Astrocyte (in vitro differentiated cells and primary cell): ENCODE data around the gene RPL37A. TPM values are rescaled to one million over a fixed set of nuclear protein-coding genes. Genes with fewer than 3 reads are reported as not detected.

Source experiments
- DNase-seq: peaks from one replicate; pipeline ENCODE4 v3.0.0-alpha.2; 2010; ENCODE audit warnings: low read depth
- FAIRE-seq: peaks from 2 replicates; lab custom pipeline; 2011; peaks lifted over from hg19 to GRCh38; lab: Jason Lieb, UNC
- H2AFZ ChIP-seq: 2 replicates; pipeline ENCODE4 v1.6.0; 2012; ENCODE audit warnings: low read depth, low read length, inconsistent platforms
- H3K27ac ChIP-seq: 2 replicates; pipeline ENCODE4 v1.5.1; 2011; ENCODE audit warnings: low read depth, low read length, inconsistent platforms
- H3K27me3 ChIP-seq: 2 replicates; pipeline ENCODE4 v1.6.0; 2011; ENCODE audit warnings: low read length, inconsistent platforms; ENCODE audit not compliant: insufficient read depth
- H3K36me3 ChIP-seq: 2 replicates; pipeline ENCODE4 v1.5.1; 2011; ENCODE audit warnings: low read length, inconsistent platforms; ENCODE audit not compliant: insufficient read depth
- H3K4me1 ChIP-seq: 2 replicates; pipeline ENCODE4 v1.5.1; 2011; ENCODE audit warnings: low read length, inconsistent platforms; ENCODE audit not compliant: insufficient read depth
- H3K4me2 ChIP-seq: 2 replicates; pipeline ENCODE4 v1.6.0; 2012; ENCODE audit warnings: low read length, inconsistent platforms
- H3K4me3 ChIP-seq: 2 replicates; pipeline ENCODE4 v1.5.1; 2011; ENCODE audit warnings: low read depth, mild to moderate bottlenecking, low read length, inconsistent platforms; ENCODE audit not compliant: insufficient read depth
- H3K79me2 ChIP-seq: 2 replicates; pipeline ENCODE4 v1.6.0; 2012; ENCODE audit warnings: mild to moderate bottlenecking, low read length, inconsistent platforms; ENCODE audit not compliant: insufficient read depth
- H3K9ac ChIP-seq: 2 replicates; pipeline ENCODE4 v1.6.0; 2012; ENCODE audit warnings: mild to moderate bottlenecking, low read length, inconsistent platforms
- H3K9me3 ChIP-seq: 2 replicates; pipeline ENCODE4 v1.5.1; 2012; ENCODE audit warnings: low read depth, mild to moderate bottlenecking, low read length, inconsistent platforms; ENCODE audit not compliant: insufficient read depth
- H4K20me1 ChIP-seq: 2 replicates; pipeline ENCODE4 v1.6.0; 2012; ENCODE audit warnings: low read length, inconsistent platforms; ENCODE audit not compliant: insufficient read depth
- H3K27ac Mint-ChIP-seq: one replicate; pipeline ENCODE4 v1.8.0; 2021; ENCODE audit warnings: mild to moderate bottlenecking, mixed read lengths; ENCODE audit not compliant: unreplicated experiment
- H3K27me3 Mint-ChIP-seq: one replicate; pipeline ENCODE4 v1.8.0; 2021; ENCODE audit warnings: low read depth, mixed read lengths; ENCODE audit not compliant: unreplicated experiment
- H3K36me3 Mint-ChIP-seq: one replicate; pipeline ENCODE4 v1.8.0; 2021; ENCODE audit warnings: low read depth, mixed read lengths; ENCODE audit not compliant: unreplicated experiment
- H3K4me1 Mint-ChIP-seq: one replicate; pipeline ENCODE4 v1.8.0; 2021; ENCODE audit warnings: low read depth, mixed read lengths; ENCODE audit not compliant: unreplicated experiment
- H3K4me3 Mint-ChIP-seq: one replicate; pipeline ENCODE4 v1.8.0; 2021; ENCODE audit warnings: mild to moderate bottlenecking, moderate library complexity, mixed read lengths; ENCODE audit not compliant: unreplicated experiment
- H3K9me3 Mint-ChIP-seq: one replicate; pipeline ENCODE4 v1.8.0; 2021; ENCODE audit warnings: mild to moderate bottlenecking, mixed read lengths; ENCODE audit not compliant: unreplicated experiment
- EZH2 ChIP-seq: IDR thresholded peaks from 2 replicates; pipeline ENCODE4 v1.6.1; 2012; ENCODE audit warnings: mild to moderate bottlenecking, low read length, inconsistent platforms; ENCODE audit not compliant: insufficient read depth
- total RNA-seq: library from RNA; stranded (reverse); gene quantifications from 2 replicates; pipeline ENCODE4 v1.2.1, GENCODE V29; 2021
- TF ChIP-seq, protein P1 (sequence below): IDR thresholded peaks from 2 replicates; pipeline ENCODE4 v1.5.1; 2011; ENCODE audit warnings: low read depth, mild to moderate bottlenecking, inconsistent platforms, low read length, moderate library complexity; ENCODE audit not compliant: insufficient read depth

Gene RPL37A
- total RNA-seq, 1 donor from 2014 or later = 2,632 TPM

GRCh38 chr2:216469661-216470060 lies 29.0 kb upstream of the RPL37A start:
- Histone ChIP-seq H3K4me1 (no peaks in the 10 kb centered on the region), H3K9ac (no peak overlapping the region)
- peak; percentile 60 for FAIRE-seq

DNA sequence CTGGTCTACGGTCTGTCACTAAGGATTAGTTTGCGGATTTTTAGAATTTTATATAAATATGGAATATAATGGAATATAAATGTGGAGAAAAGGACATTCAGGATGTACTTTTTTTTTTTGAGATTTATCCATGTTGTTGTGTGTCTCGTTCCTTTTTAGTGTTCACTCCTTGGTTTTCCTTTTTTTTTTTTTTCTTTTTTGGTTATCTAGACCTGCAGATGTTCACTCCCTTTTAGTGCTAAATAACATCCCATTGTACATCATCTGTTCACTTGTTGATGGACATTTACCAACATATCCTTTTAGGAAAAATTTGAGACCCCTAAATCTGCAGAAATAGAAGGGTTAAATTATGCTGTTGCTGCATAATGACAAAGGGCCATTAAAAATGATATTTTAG lies 25.5 kb upstream of the RPL37A start:
- Mint-ChIP-seq H3K27ac (no peak overlapping the region), H3K27me3 (no peaks in the 10 kb centered on the region), H3K9me3 (no peaks in the 10 kb centered on the region), H3K4me1 (peaks cover 10% of the 10 kb centered on the region), H3K36me3 (peaks cover 14% of the 10 kb centered on the region), H3K4me3 (no peak overlapping the region)
- H3K27ac ChIP-seq = no peak overlapping the region
- peaks cover 8% of the 10 kb centered on the region for H3K36me3 ChIP-seq
- peaks cover 7% of the 10 kb centered on the region for H3K4me1 ChIP-seq
- no peak for FAIRE-seq
- no peaks in the 10 kb centered on the region for H3K9me3 ChIP-seq
- no peak overlapping the region for H3K4me2 ChIP-seq
- H3K9ac ChIP-seq = no peak overlapping the region
- no peak for DNase-seq
- TF ChIP-seq, protein P1, sequence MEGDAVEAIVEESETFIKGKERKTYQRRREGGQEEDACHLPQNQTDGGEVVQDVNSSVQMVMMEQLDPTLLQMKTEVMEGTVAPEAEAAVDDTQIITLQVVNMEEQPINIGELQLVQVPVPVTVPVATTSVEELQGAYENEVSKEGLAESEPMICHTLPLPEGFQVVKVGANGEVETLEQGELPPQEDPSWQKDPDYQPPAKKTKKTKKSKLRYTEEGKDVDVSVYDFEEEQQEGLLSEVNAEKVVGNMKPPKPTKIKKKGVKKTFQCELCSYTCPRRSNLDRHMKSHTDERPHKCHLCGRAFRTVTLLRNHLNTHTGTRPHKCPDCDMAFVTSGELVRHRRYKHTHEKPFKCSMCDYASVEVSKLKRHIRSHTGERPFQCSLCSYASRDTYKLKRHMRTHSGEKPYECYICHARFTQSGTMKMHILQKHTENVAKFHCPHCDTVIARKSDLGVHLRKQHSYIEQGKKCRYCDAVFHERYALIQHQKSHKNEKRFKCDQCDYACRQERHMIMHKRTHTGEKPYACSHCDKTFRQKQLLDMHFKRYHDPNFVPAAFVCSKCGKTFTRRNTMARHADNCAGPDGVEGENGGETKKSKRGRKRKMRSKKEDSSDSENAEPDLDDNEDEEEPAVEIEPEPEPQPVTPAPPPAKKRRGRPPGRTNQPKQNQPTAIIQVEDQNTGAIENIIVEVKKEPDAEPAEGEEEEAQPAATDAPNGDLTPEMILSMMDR = no peak
- no peak for TF ChIP-seq EZH2
- no peak overlapping the region for H2AFZ ChIP-seq
- H4K20me1 ChIP-seq = no peaks in the 10 kb centered on the region
- no peak overlapping the region for H3K4me3 ChIP-seq
- H3K79me2 ChIP-seq = no peaks in the 10 kb centered on the region
- no peaks in the 10 kb centered on the region for H3K27me3 ChIP-seq

More at GRCh38 chr2:216469661-216470060, 29.0 kb upstream of the RPL37A start:
- Histone ChIP-seq H3K27ac (no peak overlapping the region), H2AFZ (no peak overlapping the region), H3K4me3 (no peak overlapping the region), H4K20me1 (no peaks in the 10 kb centered on the region), H3K79me2 (no peaks in the 10 kb centered on the region), H3K4me2 (no peak overlapping the region), H3K27me3 (no peaks in the 10 kb centered on the region), H3K9me3 (no peaks in the 10 kb centered on the region), H3K36me3 (peaks cover 7% of the 10 kb centered on the region)
- no peak for DNase-seq
- Mint-ChIP-seq H3K27ac (no peak overlapping the region), H3K27me3 (no peaks in the 10 kb centered on the region), H3K9me3 (no peaks in the 10 kb centered on the region), H3K4me1 (no peaks in the 10 kb centered on the region), H3K4me3 (no peak overlapping the region), H3K36me3 (peaks cover 14% of the 10 kb centered on the region)
- TF ChIP-seq, protein P1 = no peak
- TF ChIP-seq EZH2 = no peak

DNA sequence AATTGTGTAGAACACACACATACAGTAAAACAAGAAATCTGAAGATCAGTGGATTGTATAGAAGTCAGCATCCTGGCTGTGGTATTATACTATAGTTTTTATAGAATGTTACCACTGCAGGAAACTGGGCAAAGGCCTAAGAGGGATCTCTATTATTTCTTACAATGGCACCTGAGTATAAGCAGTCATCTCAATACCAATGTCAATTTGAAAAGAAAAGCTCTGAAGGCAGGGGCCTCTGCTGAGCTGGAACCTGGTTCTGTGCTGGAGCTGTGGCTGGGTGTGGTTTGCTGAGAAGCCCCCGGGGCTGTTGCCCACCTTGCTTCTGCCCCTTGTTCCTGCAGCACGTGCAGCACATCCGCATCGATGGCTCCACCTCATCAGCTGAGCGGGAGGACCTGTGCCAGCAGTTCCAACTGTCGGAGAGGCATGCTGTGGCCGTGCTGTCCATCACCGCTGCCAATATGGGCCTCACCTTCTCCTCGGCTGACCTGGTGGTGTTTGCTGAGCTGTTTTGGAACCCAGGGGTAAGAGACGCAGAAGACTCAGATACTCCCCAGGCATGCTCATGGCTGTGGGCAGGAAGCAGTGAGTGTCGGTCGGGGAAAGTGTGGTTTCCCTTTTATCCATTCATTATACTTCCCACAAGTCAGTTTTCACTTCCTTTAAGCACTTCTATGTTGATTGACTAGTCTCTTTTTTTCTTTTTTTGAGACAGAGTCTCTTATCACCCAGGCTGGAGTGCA lies 23.5 kb upstream of the RPL37A start:
- Histone ChIP-seq H3K27ac (no peak overlapping the region), H3K4me3 (no peak overlapping the region), H3K36me3 (peaks cover 5% of the 10 kb centered on the region), H3K9ac (no peak overlapping the region), H3K4me1 (peaks cover 16% of the 10 kb centered on the region), H4K20me1 (no peaks in the 10 kb centered on the region), H3K9me3 (no peaks in the 10 kb centered on the region), H3K27me3 (no peaks in the 10 kb centered on the region), H2AFZ (no peak overlapping the region), H3K4me2 (no peak overlapping the region), H3K79me2 (no peaks in the 10 kb centered on the region)
- Mint-ChIP-seq H3K4me1 (peaks cover 21% of the 10 kb centered on the region), H3K4me3 (no peak overlapping the region), H3K36me3 (peaks cover 10% of the 10 kb centered on the region), H3K9me3 (no peaks in the 10 kb centered on the region), H3K27me3 (no peaks in the 10 kb centered on the region), H3K27ac (no peak overlapping the region)
- no peak for FAIRE-seq
- TF ChIP-seq EZH2 = no peak
- TF ChIP-seq, protein P1 = no peak
- DNase-seq = no peak
